ENCODE measurements around the gene ZEB1.
A peak's percentile ranks its signal among the peaks of the same experiment; 100 is the strongest.
"Not testable (repeated sequence)": the region's sequence is repeated elsewhere in the genome, so short reads cannot be mapped to it uniquely, and the experiment has no call there.

The ZEB1 gene

DNA sequence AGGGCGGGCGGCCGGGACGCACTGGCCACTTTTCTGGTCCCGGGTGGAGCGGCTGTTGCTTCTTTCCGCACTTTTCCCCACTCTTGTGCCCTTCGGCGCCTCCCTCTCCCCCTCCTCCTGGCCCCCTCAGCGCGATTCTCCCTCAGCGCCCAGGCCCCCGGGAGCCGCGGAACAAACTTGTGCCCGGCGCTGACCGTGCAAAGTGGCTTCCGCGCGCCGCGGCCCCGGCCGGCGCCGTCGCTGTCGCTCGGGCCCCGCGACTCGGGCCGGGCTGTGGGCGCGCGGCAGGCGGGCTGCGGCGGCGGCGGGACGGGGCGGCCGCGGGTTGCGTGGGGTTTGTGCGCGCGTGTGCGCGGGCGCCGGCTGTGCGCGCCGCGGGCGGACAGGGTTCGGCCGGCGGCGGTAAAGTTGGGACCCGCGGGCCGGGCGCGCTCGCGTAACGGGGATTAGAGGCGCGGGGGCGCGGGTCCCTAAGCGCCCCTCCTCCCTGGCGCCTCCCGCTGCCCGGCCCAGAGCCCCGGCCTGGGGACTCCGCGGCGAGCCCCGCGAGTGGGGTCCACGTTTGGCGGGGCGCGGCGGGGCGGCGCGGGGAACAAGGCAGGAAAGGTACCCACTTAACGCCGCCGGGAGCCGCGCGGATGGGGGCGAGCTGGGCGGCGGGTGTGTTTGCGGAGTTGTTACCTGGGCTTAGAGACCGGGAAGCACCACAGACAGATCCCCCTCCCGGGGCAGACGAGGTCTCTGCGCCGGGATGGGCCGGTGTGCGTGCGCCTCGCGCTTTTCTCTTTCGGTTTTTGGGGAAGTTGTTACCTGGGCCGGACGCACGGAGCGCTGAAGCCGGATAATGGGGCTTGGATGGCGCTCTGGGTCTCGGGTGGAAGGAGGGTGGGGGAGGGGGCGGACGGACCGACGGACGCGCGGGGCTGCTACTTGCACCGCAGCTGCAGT is 860 bp downstream of the ZEB1 start:
- DNase-seq, result peak; percentile 61

DNA sequence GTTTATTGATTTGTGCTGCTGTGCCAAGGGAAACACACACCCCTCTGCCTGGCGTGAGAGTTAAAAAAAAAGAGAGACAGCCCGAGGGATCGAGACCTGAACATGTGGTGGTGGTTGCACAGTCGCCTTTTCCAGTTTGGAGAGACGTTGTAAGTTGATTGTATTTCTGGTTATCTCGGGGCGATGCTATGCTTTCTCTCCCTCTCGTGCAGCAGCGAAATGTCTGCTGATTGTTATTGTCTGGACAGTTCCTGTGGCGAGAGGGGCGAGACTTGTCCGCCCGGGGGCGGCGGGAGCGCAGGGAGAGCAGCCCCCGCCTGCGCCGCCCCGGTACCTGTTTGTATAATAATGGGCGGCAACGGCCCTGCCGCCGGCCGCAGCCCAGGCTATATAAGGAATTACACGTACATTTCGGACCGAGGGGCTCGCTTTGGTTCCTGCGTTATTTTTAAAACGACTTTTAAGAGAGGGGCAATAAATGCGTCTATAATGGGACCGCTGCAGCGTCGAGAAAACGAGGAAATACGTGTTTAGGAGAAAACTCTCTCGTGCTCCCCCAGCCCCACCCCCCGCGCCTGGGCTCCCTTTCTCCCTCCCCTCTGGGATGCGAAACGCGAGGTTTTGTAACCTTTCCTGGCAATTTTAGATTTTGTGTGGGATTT is 1.7 kb downstream of the ZEB1 start:
- peak; percentile 23 for DNase-seq

DNA sequence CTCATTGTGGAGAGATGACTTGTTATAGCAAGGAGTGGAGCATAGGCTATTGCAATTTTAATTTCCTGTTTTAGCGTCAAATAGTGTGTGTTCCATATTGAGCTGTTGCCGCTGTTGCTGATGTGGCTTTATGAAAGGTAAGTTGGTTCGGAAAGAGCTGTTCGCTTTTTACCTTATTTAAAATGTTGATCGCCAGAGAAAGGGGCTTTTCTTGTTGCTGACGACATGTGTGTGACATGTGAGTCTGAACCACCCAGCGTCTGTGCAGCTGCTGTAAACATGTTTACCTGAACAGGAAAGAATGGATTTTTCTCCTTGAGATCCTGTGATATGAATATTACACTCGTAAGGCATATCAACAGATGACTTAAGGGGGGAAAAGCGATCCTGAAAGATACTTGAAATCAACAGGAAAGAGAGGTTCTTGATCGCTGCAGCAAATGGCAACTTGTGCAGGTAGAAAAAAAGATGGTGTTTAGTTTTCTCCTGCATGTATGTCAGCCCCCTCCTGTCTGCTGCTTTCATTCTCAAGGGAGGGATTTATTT is 2.5 kb downstream of the ZEB1 start:
- DNase-seq, result no peak

DNA sequence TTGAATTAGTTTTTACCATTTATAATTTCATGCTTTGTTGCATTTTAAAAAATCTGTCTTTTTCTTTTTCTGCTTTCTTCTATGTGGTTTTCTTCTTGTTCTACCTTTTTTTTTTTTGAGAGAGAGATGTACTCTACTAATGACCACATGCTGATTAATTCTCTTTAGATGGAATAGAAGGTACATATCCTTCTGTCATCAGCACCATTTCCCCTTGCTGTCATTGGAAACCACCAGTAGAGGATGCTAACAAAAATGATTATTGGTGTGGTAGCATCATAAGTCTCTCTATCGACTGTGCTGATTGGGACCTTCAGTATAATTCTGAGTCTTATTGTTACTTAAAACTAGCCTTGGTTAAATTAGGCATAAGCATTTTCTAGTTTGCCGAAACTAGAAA is 3.6 kb downstream of the ZEB1 start:
- no peak for DNase-seq

DNA sequence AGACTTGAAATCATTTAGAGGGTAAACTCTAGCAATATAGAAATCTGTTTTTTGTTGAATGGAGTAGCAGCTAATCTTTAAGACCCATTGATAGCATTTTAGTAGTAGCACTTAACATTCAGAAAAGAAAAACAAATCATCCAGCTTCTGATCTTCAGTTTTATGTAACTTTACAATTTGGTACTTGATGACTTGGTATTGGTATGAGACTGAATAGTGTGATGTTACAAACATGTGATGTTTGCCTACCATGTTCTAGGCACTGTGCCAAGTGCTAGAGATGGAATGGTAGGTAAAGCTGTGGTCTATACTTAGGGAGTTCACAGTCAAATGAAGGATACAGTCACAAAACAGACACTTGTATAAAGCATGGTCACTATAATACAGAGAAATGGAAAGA is 21.3 kb downstream of the ZEB1 start:
- no peak for DNase-seq

DNA sequence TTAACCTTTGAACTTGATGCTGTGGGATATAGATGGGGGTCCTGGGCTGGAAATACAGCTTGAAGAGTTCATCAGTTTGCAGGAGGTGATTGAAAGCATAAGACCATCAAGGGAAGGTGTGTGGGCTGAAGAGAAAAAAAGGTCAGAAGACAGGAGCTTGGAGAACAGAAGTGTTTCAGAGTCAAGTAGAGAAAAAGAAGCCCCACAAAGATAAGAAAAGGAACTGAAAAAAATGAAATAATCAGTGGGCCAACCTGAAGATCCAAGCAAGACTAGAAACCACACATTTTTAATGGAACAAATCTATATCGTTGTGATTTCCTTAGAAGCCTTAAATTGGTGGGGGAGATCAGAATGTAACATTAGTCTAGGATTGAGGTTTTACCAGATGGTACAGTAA is 22.5 kb downstream of the ZEB1 start:
- no peak for DNase-seq

DNA sequence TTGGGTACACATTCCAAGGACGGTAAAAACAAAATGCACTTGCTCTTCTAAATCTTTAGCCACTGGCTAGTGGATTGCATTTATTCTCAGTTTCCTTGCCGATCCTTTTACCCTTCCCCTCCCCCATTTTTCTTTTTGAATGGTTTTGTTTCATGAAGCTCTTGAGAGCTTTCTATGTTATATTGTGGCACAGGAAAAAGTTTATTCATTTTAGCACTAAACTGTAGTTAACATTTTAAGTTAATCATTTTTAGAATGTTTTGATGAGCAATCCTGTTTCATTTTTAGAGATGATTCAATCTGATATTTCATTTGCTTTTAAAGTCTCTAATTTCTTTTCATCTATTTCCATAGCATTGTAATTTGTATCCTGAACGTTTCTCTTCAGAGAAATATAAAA is 24.0 kb downstream of the ZEB1 start:
- no peak for DNase-seq

DNA sequence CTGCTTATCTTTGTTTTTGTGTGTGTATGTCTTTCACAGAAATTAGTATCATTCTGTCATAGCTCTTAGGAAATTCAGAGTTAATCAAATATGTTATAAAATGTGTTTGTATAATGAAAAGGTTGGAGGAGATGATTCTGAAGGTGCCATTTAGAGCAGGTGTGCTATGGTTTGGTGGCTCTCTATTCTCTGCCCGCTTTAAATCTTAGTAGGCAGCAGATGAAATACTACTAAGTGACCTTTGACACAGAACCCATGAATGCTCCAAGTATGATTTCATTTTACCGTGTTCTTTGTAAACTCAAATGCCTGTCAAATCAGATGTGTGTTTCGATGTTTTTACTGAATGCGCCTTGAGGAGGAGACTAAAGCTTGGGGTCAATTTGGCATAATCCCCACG is 24.5 kb downstream of the ZEB1 start:
- DNase-seq, result no peak

DNA sequence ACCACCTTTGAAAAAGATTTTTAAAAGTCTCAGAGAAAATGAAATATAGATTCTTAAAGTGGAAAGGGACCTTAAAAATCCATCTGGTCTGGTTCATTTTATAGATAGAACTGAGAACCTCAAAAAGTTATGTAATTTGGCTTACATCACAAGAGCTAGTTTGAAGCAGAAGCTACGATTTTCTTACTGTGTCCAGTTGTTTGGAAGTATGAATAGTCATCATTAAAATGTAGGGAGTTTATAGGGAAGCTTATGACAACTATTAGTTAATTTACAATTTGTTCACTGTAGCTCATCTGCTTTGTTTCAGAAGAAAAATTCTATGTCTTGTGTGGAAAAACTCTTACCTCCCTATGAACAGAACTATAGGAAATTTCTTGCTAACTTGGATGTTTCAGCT is 26.9 kb downstream of the ZEB1 start:
- no peak for DNase-seq

DNA sequence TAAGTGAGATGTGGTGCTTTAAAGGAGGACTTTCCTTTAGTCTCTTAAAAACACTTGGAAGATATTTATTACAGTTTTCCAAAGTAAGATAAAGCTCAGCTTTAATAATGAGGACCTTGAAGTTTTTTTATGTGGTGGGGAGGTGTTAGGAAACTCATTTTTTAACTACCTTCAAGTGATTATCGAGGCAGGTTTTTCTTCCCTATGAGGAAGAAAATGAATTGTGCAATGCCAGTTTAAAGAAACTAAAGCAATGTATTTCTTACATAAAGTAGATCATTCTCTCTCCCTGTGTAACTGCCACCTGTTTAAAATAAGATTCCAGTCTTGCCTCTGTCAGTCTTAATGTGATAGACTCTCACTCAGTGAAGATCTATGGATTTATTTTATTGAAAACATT is 27.9 kb downstream of the ZEB1 start:
- no peak for DNase-seq

DNA sequence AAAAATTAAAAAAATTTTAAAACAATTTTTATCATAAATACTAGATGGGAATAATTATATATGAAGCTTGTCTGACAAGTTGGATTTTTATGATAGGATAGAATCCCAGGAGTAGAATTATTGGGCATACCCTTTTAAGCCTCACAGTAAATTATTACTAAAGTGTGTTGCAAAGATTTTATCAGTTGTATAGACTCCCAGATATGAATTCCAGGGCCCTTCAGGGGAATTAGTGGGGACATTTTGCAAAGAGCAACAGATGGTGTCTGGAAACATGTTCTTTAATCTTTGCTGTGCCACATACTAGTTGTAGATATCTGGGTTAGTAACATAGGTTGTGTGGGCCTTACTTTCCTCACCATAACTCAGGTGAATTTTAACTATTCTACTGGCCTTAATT is 28.7 kb downstream of the ZEB1 start:
- DNase-seq, result no peak

DNA sequence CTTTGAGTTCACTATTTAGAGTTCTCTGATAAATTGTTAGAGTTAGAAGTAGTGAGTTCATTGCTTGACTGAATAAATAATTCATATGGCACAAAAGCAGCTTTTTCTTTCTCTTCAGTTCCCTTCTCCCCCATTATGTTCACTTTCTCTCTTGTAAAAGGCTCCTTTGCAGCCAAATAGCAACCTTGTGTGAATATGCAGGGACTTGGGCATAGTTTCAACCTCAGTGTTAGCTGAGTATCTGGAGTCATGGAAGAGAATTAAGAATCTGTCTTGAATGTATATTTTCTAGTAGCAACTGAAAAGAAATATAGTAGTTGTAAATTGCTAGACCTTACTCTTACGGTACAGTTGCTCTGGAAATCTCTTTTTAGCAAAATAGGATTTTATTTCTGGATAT is 31.9 kb downstream of the ZEB1 start:
- DNase-seq, result no peak

DNA sequence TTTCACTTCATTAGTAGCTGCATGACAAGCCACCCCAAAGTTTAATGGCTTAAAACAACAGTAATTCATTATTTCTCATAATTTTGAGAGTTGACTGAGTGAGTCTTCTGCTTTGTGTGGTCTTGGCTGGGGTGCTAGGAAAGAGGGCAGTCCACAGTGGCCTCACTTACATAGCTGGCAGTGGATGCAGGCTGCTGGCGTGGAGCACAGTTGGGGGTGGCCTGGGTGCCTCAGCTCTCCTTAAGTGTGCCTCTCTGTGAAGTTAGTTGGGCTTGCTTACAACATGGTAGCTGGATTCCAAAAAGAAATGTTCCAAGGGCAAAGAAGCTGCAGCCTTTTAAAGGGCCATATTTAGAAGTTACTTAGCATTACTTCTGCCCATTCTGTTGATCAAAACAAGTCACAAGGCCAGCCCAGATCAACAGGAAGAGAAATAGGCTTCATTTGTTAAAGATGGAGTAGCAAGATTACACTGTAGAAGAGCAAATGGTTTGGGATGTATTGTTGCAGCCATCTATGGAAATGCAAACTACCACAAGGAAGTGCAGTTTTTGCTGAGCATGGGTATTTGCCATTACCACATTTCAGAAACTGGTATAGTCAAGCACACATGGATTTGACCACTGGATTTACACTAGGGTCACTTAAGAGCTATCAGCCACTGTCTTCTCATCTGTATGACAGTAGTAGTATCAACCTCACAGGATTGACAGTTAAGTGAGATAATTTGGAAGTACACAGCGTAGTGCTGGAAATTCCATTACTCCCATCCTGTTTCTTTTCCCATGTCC is 33.6 kb downstream of the ZEB1 start:
- no peak for DNase-seq

DNA sequence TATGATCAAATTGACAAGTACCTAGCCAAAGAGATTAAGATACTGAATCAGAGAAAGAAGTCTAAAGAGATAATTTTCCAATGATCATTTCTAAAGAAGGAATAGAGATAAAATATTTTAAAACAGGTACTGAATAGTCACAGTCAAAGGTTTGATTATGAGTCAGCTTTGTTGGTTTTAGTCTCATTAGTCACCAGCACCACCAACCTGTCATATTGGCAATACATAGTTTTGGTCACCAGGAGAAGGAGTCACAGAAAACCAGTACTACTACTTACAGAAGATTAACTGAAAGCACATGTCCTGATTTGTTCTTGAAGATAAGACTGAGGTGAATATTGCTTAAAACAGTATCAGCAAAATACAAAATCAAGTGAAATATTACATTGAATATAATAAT is 34.6 kb downstream of the ZEB1 start:
- DNase-seq, result no peak

DNA sequence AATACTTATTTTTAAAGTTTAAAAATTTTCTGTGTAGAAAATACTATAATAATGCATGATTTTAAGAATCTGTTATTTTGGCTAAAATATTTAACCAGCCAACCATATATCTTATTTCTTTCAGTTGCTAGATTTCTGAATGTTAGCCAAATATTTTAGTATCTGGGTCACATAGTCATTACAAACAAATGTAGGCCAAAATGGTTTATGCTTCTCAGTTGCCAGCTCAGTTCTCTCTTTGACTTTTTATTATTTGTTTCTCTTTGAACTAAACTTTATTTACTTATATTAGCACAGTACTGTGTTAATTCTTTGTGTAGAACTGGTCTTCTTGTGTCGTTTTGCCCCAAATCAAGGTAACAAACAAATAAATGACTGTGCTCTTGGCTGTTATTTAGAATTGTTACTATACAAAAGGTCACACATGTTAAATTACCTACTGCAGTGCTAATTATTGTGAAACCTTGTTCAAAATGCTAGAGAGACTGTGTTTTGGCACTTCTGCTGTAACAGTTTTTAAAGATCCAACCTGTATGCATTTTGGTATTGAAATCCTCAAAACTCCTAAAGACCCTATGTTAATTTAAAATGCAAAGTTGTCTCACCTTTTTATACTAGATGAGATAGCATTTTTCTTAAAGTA is 39.8 kb downstream of the ZEB1 start:
- DNase-seq, result no peak

DNA sequence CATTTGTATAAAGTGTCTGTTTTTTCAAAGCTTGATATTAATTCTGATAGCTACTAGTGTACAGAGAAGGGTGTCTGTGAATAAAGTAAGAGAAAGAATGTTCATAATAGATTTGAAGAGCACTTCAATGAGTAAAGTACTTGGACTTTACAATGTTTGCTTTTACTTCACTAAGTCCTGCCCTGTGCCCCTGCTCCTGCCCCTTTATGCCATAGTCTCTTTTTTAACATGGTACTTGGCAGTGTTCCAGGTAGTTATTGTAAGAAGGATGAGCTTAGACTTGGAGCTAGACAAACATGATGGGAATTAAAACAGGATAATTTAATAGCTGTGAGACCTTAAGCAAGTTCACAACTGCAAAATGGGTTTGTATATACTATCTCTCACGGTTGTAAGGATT is 41.0 kb downstream of the ZEB1 start:
- no peak for DNase-seq

DNA sequence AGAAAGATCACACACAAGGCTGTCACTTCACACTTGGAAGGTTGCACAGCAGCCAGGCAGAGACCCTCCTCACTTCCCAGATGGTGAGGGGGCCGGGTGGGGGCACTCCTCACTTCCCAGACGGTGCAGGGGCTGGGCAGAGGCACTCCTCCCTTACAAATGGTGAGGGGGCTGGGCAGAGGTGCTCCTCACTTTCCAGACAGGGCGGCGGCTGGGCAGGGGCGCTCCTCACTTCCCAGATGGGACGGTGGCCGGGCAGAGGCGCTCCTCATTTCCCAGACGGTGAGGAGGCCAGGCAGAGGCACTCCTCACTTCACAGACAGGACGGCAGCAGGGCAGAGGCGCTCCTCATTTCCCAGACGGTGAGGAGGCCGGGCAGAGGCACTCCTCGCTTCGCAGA is 42.5 kb downstream of the ZEB1 start:
- DNase-seq, result not testable (repeated sequence)

DNA sequence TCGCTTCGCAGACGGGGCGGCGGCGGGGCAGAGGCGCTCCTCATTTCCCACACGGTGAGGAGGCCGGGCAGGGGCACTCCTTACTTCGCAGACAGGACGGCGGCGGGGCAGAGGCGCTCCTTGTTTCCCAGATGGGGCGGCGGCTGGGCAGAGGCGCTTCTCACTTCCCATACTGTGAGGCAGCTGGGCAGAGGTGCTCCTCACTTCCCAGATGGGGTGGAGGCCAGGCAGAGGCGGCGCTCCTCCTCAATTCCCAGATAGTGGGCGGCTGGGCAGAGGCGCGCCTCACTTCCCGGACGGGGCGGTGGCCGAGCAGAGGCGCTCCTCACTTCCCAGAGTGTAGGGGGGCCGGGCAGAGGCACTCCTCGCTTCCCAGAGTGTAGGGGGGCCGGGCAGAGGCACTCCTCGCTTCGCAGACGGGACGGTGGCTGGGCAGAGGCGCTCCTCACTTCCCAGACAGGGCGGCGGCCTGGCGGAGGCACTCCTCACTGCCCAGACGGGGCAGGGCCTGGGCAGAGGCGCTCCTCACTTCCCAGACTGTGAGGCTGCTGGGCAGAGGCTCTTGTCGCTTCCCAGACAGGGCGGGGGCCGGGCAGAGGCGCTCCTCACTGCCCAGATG is 43.1 kb downstream of the ZEB1 start:
- DNase-seq, result no peak

DNA sequence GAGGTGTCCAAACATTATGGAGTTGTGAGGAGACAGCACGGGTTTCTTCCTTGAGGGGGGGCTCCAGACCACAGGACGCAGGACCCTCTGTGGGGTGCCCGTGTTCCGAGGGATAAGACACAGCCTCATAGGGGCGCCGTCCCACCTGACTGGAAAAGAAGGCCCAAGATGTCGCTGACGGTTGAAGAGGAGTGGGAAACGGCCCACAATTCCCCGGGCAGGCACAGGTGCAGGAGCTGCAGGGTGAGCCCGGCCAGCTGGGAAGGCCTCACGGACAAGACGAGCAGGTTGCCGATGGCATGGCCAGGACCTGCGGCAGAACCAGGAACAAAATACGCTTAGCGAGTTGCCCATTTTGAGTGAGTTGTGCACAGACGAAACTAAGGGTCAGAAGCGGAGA is 44.7 kb downstream of the ZEB1 start:
- DNase-seq, result not testable (repeated sequence)

DNA sequence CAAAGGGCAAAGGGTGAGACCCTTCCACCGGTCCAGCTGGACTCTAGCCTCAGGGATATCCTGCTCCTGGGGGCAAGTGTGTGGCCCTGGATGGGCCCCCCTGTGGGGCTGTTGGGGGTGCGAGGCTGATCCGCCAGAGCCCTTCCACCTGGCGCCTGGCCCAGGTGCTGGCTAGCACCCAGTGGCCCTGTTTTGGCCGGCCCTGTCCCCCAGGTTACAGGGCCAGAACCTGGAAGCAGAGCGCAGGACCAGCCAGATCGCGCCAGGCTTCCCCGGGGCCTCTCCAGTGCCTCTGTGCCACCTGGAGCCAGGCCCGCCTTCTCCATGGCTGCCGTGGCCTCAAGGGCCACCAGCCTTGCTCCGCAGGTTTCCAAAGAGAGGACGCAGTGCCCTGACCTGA is 45.2 kb downstream of the ZEB1 start:
- not testable (repeated sequence) for DNase-seq

DNA sequence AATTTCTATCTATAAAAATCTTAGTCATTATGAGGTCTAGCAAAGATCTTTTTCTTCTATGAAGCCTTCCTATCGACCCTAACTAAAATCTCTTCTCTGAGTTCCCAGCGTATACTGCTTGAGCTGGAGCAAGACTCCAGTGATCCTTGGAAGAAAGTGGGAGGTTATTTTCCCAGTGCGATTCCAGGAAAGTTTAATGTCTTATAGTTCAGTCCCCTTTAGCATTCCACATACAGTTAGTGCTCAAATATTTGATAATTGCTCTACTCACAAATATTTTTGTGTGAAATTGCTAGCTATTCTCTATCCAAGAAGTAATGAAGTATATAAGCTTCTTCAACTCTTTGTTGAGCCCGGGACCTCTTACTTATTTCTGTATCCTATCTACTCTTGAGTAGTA is 47.7 kb downstream of the ZEB1 start:
- no peak for DNase-seq

DNA sequence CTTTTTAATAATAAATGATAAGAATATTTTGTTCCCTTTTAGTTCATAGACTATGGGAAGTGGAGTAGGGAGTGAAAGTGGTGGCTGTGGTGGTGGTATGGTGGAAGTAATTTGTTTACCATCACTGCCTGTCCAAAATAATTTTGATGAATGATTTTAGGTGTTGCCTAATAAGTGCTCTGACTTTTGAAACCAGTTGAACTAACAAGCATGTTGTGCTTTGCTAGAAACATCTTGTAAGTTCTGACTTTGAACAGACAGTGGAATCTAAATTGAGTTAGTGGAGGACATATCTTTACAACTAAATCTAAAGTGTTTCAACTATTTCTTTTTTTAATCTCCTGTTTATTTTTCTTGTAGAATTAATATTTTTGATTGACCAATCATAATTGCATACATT is 49.7 kb downstream of the ZEB1 start:
- DNase-seq, result no peak

Data from stimulated activated CD4-positive, alpha-beta T cell treated with anti-CD3 and anti-CD28 coated beads, Interleukin-4, amount 100 ng/mL, for 1 hour (primary cell).